ENCODE results near the gene C18orf63.

DNA sequence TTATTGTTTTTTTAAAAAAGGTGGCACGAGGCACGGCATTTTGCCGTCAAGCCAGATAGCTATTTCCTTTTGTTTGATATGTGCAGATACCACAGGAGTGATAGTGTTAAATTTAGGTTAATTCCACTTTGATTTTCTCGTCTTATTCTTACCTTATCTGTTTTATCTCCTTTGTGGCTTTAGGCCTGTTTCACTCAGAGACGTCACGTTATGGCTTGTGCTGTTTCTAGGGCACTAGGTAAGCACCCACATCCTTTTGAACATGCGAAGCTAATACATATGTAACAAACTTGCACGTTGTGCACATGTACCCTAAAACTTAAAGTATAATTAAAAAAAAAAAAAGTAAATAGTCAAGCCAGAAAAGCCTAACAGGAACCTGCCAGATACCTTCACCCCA, 57.8 kb downstream of the C18orf63 start:
- TF ChIP-seq, protein P1, sequence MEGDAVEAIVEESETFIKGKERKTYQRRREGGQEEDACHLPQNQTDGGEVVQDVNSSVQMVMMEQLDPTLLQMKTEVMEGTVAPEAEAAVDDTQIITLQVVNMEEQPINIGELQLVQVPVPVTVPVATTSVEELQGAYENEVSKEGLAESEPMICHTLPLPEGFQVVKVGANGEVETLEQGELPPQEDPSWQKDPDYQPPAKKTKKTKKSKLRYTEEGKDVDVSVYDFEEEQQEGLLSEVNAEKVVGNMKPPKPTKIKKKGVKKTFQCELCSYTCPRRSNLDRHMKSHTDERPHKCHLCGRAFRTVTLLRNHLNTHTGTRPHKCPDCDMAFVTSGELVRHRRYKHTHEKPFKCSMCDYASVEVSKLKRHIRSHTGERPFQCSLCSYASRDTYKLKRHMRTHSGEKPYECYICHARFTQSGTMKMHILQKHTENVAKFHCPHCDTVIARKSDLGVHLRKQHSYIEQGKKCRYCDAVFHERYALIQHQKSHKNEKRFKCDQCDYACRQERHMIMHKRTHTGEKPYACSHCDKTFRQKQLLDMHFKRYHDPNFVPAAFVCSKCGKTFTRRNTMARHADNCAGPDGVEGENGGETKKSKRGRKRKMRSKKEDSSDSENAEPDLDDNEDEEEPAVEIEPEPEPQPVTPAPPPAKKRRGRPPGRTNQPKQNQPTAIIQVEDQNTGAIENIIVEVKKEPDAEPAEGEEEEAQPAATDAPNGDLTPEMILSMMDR (conservative IDR thresholded peaks at IDR 0.05; ENCODE audit: low read length), result no peak
- TF ChIP-seq EZH2phosphoT487 (IDR thresholded peaks at IDR 0.05; ENCODE audit: borderline replicate concordance, low read depth, low read length), result no peak

Data from OCI-LY7 (cell line).